Transverse colon (tissue), 4 donors: ENCODE results near the gene P2RX4. TPM values are rescaled to one million over a fixed set of nuclear protein-coding genes. Genes with fewer than 3 reads are reported as not detected.
A peak's percentile ranks its signal among the peaks of the same experiment; 100 is the strongest.

Experiments
- DNase-seq: peaks from one replicate; pipeline ENCODE4 v3.0.0-alpha.2; 2019
- H3K27ac ChIP-seq, 4 donors: fragments of 200-600 bp; sonication (generic); 2 replicates each; pipeline ENCODE4 v1.5.1; 2016 to 2018; ENCODE audit warnings: inconsistent platforms in 4 of 4
- H3K27me3 ChIP-seq: fragments of 200-600 bp; sonication (generic); 2 replicates; pipeline ENCODE4 v1.5.1; 2017; ENCODE audit warnings: inconsistent platforms
- H3K36me3 ChIP-seq, 4 donors: fragments of 200-600 bp; sonication (generic); 2 replicates each; pipeline ENCODE4 v1.5.1; 2017 to 2019; ENCODE audit warnings: inconsistent platforms in 4 of 4
- H3K4me1 ChIP-seq, 4 donors: fragments of 200-600 bp; sonication (generic); 2 replicates each; pipeline ENCODE4 v1.5.1; 2017 to 2020; ENCODE audit warnings: inconsistent platforms in 4 of 4
- H3K4me3 ChIP-seq, 4 donors: fragments of 200-600 bp; sonication (generic); 1 replicate in 1 of 4; 2 replicates in 3 of 4; pipeline versions ENCODE4 v1.5.1 to v1.6.1; 2017 to 2019; ENCODE audit warnings: inconsistent platforms in 4 of 4
- H3K9me3 ChIP-seq, 2 donors: fragments of 200-600 bp; sonication (generic); 2 replicates each; pipeline ENCODE4 v1.5.1; 2017 to 2019; ENCODE audit warnings: inconsistent platforms in 2 of 2
- CTCF ChIP-seq, 5 experiments: fragments of 200-600 bp in 3 of 5; fragments of 450-650 bp in 2 of 5; sonication (generic) in 3 of 5; IDR thresholded peaks; 1 replicate in 2 of 5; 2 replicates in 3 of 5; pipeline ENCODE4 v1.5.1; 2016 to 2017; ENCODE audit warnings: antibody characterized with exemption in 5 of 5, inconsistent platforms in 3 of 5, mild to moderate bottlenecking in 2 of 5, moderate library complexity in 1 of 5
- EP300 ChIP-seq: sonication (generic); formaldehyde crosslinking; IDR thresholded peaks from one replicate; pipeline ENCODE4 v1.6.1; 2017; ENCODE audit warnings: antibody characterized with exemption, low read depth
- POLR2A ChIP-seq: fragments of 450-650 bp; IDR thresholded peaks from one replicate; pipeline ENCODE4 v1.6.1; 2016; ENCODE audit warnings: antibody characterized with exemption, mild to moderate bottlenecking, moderate library complexity
- POLR2AphosphoS5 ChIP-seq, 3 donors: sonication (generic); formaldehyde crosslinking; IDR thresholded peaks; one replicate each; pipeline ENCODE4 v1.6.1; 2016; ENCODE audit warnings: antibody characterized with exemption in 3 of 3
- WGBS, 2 donors: methylation state at CpG; one replicate each; pipeline ENCODE4 v1.1.5; 2018; ENCODE audit warnings: low coverage in 1 of 2; 5-methylcytosine and 5-hydroxymethylcytosine counted together
- in situ Hi-C, 4 donors: fragments of 200-750 bp; cut with MboI; loops; one replicate each; pipeline versions ENCODE4 v1.15.0 to v1.15.1; 2017; ENCODE audit warnings: low sequenced_read_pairs in 3 of 4, low pct_ligation_motif_present in 1 of 4, low pct_unique_long_range_greater_than_20kb in 1 of 4
- intact Hi-C: fragments of 100-400 bp; cut with DNase I; formaldehyde crosslinking; loops from one replicate; pipeline ENCODE4 v1.15.1; 2023; ENCODE audit warnings: low total_unique reads
- total RNA-seq, 4 donors: library from RNA; depleted of rRNA; stranded (reverse); fragments of >200 nt; gene quantifications; one replicate each; pipeline ENCODE4 v1.1.0, GENCODE V29; 2016

The P2RX4 gene
- total RNA-seq, 4 donors from 2014 or later = 103 to 435 (median 217) TPM

- peak overlapping the region; percentile 82 to 90 (median 89) for H3K27ac ChIP-seq
- H3K4me1 ChIP-seq = peaks cover 28 to 81% (median 55%) of the 10 kb centered on the region in 4 donors
- 71 to 72% methylated on average over 11 of the region's 11 CpGs for WGBS, 2 donors
- DNase-seq = no peak
- H3K27me3 ChIP-seq = no peaks in the 10 kb centered on the region
- H3K4me3 ChIP-seq = peak overlapping the region in 1 of 4 donors; percentile 14
- intact Hi-C loops = no loop called here
- TF ChIP-seq CTCF (IDR thresholded peaks at IDR 0.05) (no peak), POLR2A (peak; percentile 25)
- H3K36me3 ChIP-seq = no peaks in the 10 kb centered on the region
- in situ Hi-C loops = no loop called here
- H3K9me3 ChIP-seq = no peaks in the 10 kb centered on the region
These were observed 4.3 kb downstream of the P2RX4 start for GRCh38 chr12:121214166-121214777.

- Histone ChIP-seq H3K36me3 (no peaks in the 10 kb centered on the region), H3K4me1 (peaks cover 26 to 78% (median 53%) of the 10 kb centered on the region in 4 donors), H3K27ac (peak overlapping the region; percentile 82 to 90 (median 89)), H3K9me3 (no peaks in the 10 kb centered on the region), H3K4me3 (peak overlapping the region in 1 of 4 donors; percentile 14), H3K27me3 (no peaks in the 10 kb centered on the region)
- WGBS, 2 donors = 52 to 76% methylated on average over 5 to 14 of the region's 14 CpGs
- no peak for DNase-seq
- in situ Hi-C loops (no loop called here), intact Hi-C loops (no loop called here)
- TF ChIP-seq EP300 = peak; percentile 44
- TF ChIP-seq POLR2A = no peak
- TF ChIP-seq POLR2AphosphoS5 (IDR thresholded peaks at IDR 0.05) = peak in 2 of 3 donors; percentile 37 to 50
- TF ChIP-seq CTCF (IDR thresholded peaks at IDR 0.05) = no peak
These were observed 5.2 kb downstream of the P2RX4 start for GRCh38 chr12:121214855-121215745.

- Histone ChIP-seq H3K4me1 (peaks cover 23 to 72% (median 47%) of the 10 kb centered on the region in 4 donors), H3K27ac (peak overlapping the region; percentile 82 to 90 (median 89)), H3K27me3 (no peaks in the 10 kb centered on the region), H3K4me3 (no peak overlapping the region), H3K36me3 (no peaks in the 10 kb centered on the region), H3K9me3 (no peaks in the 10 kb centered on the region)
- WGBS, 2 donors = 87 to 90% methylated on average over 4 of the region's 4 CpGs
- in situ Hi-C loops = no loop called here
- DNase-seq = no peak
- TF ChIP-seq POLR2AphosphoS5 (IDR thresholded peaks at IDR 0.05) = no peak
- no peak for TF ChIP-seq POLR2A
- TF ChIP-seq EP300 = no peak
- no peak for TF ChIP-seq CTCF (IDR thresholded peaks at IDR 0.05)
- intact Hi-C loops = no loop called here
These were observed 6.2 kb downstream of the P2RX4 start for GRCh38 chr12:121216102-121216501.

GRCh38 chr12:121217063-121217462 is 7.1 kb downstream of the P2RX4 start:
- 58% methylated on average over 8 of the region's 8 CpGs; no CpG with 5 or more reads in 1 of the 2 donors for WGBS, 2 donors
- peaks cover 20 to 64% (median 40%) of the 10 kb centered on the region in 4 donors for H3K4me1 ChIP-seq
- no peak for TF ChIP-seq EP300
- TF ChIP-seq POLR2AphosphoS5 (IDR thresholded peaks at IDR 0.05) = peak in 1 of 3 donors; percentile 45
- no peaks in the 10 kb centered on the region for H3K27me3 ChIP-seq
- peak overlapping the region; percentile 82 to 90 (median 89) for H3K27ac ChIP-seq
- no peaks in the 10 kb centered on the region for H3K9me3 ChIP-seq
- intact Hi-C loops = no loop called here
- no peak overlapping the region for H3K4me3 ChIP-seq
- peaks cover 0 to 6% (median 0%) of the 10 kb centered on the region in 4 donors for H3K36me3 ChIP-seq
- in situ Hi-C loops = no loop called here
- peak; percentile 65 for DNase-seq
